ENCODE measurements around the gene VPS13C.

The VPS13C gene

DNA sequence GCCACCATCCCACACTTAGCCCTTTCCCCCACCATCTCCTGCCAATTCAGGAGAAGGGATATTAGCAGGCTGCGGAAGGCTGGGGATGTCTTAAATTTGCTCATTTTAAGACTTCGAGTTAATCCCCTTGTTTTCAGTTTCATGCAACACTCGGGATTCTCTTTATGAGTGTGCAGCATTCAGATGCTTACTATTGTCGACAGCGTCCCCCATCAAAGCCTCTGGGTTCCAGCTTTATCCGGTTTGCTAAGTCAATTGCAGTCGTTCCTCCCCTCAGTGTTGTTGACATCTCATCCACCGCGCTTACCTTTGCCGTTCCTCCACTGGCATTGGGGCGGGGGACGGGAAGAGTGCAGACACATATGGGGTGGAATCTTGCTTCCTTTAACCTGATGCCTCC lies 220.2 kb downstream of the VPS13C start:
- no peak for DNase-seq

DNA sequence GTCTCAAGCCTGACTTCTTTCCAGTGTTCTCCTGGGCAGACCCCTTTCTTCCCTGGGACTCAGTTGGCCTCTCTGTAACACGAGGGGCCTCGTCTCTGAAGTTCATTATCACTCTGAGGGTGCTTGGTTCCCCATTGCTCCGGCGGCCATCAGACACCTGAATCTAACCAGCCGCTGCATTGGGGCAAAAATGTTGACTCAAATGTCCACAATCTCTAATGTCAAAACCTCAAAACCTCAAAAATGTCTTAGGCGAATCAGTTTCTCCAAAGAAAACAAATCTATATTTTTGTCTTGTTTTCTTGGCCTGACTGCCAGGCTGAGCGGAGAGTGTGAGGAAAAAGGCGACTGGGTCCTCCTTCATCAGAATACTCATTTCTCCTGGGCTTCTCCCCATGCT lies 220.7 kb downstream of the VPS13C start:
- no peak for DNase-seq

DNA sequence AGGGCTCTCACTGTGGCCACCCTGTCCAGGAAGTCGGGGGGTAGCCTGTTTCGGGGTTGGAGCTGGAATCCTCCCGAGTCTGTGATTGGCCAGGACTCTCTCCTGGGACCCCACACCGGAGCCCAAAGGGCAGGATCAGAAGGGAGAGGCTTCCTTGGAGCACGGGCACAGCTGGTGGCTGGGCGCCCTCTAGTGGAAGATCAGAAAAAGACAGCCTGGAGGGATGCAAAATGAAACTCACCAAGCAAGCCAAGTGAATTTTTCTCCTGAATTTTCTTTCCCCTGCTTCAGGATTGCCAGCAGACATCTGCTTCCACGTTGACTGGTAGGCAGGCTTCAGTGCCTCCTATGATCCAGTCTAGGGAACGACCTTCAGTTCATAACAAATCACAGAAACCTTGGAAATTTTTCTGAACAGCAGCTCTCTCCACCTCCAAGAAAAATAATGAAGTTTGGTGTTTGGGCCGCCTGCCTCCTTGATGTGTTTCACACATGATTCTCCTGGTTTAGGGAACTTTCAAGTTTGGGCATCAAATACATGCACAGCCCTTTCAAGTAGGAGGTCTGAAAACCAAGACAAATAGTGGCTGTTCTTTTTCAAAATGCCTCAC lies 224.6 kb downstream of the VPS13C start:
- DNase-seq = peak; percentile 60 to 68

- no peak for DNase-seq
These were observed 225.2 kb downstream of the VPS13C start for GRCh38 chr15:61835029-61835428.

- peak; percentile 81 to 86 for DNase-seq
These were observed 226.1 kb downstream of the VPS13C start for GRCh38 chr15:61834076-61834697.

DNA sequence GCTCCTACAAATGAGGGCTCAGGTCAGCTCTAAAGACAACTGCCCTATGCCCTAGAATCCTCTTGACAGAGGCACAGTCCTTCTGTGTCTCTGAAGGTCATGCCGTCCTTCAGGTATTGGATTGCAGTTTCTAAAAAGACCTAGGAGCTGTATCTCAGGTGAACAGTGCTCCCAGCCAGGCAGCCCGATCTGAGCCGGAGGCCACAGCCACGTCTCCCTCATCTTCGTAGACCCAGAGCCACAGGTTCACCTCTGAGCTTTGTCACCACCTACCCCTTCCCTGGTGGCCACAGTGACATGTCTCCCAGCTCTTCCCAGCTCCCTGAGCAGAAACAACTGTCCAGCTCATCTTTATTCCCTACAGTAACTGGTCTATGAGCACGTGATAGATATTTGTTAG lies 228.0 kb downstream of the VPS13C start:
- DNase-seq = no peak

- DNase-seq = no peak
These were observed 228.7 kb downstream of the VPS13C start for GRCh38 chr15:61831505-61831921.

GRCh38 chr15:61830536-61831330 lies 229.5 kb downstream of the VPS13C start:
- no peak for DNase-seq

DNA sequence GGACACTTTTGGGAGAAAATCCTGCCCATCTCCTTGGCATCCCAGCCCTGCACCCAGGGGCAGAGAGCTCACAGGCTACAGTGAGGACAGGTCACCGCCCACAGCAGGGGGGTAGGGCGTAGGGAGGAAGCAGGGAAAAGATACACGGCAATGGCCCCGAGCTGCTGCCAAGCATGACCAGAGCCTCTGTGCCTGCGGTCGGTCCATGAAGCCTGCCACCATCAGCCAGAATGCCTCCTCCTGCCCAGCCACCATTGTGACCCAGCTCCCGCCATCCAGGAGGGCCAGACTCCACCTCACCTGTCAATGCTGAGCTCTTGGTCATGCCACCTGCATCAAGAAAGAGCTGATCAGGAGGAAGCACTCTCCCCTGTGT lies 230.7 kb downstream of the VPS13C start:
- no peak for DNase-seq

- DNase-seq = no peak
These were observed 231.3 kb downstream of the VPS13C start for GRCh38 chr15:61828860-61829513.

DNA sequence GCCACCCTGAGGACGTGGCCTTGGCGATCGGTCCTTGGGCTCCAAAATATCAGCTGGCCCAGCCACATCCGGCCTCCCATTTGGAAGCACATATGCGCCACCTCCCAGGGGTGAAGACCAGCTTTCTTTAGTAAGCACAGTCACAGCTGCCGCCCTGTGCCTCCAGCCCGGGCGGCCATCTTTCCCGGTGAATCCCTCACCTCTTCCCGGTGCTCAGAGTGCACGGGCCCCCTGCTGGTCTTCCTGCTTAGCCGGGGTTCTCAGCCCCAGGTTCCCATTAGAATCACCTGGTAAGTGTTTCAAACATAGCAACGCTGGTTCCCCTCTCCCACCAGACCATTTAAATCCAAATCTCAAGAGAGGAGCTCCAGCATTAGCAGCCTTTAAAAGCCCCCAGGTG lies 232.2 kb downstream of the VPS13C start:
- DNase-seq = no peak

- no peak for DNase-seq
These were observed 233.1 kb downstream of the VPS13C start for GRCh38 chr15:61827131-61827530.

GRCh38 chr15:61824291-61824690 lies 236.0 kb downstream of the VPS13C start:
- no peak for DNase-seq

DNA sequence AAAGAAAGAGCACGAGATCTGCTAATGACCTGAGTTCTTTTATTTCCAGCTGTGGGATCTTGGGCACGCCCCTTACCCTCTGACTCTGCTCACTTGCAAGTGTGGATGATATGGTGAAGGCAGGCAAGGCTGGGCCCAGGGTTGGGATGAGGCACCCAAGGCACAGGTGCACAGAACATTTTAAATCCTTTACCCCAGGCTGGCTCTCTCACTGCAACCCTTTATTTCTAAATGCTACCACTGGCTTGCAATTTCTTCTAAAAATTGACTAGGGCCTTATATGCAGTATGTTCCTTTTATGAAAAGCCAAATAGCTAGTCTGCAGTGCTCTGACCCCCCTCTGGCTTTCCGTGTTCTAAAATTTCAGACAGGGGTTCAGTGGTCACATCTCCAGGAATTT lies 237.7 kb downstream of the VPS13C start:
- DNase-seq = no peak

DNA sequence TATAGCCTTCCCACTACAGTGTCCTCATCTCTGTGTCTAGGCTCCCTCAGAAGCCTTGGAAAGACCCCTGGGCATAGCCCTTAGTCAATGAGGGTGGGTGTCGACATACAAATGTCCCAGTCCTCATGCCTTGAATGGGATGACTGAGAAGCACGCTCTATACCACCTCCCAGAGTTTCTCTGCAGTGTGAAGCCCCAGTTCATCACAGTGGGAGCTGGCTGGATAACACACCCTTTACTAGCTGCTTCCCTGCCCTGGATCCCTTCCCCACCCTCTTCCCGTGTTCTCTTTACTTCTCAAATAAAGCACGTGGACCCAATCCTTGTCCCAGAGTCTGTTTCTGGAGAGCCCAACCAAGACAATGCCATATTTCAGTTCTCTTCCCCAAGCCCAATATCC lies 239.3 kb downstream of the VPS13C start:
- DNase-seq = no peak

DNA sequence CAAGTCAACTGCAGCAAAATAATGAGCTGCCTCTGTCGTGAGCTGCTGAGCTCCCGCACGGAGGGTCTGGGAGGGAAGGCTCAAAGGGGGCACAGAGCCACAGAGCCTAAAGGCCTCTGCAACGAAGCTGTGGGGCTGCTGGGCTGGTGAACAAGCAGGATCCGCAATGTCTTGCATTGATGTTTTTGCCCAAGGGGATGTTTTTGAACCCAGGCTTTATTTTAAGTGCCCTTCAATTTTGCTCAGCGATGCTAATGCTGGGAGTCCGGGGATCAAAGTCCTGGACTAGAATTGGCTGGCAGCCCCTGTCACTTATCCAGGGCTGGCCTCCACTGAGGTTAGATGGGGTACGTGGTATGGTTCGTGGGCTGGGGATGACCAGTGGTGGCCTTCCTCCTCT lies 240.0 kb downstream of the VPS13C start:
- DNase-seq = no peak

GRCh38 chr15:61819386-61819785 lies 240.9 kb downstream of the VPS13C start:
- no peak for DNase-seq

DNA sequence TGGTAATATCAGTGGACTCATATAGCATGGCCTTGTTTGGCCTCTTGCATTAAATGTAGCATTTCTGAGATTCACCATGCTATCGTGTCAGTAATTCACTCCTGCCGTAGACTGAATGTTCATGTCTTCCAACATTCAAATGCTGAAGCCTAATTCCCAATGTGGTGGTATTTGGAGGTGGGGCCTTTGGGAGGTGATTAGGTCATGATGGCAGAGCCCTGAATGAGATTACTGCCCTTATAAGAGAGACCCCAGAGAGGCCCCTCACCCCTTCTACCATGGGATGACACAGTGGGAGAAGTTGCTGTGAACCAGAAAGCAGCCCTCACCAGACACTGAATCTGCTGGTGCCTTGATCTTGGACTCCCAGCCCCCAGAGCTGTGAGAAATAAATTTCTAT lies 241.4 kb downstream of the VPS13C start:
- DNase-seq = no peak

DNA sequence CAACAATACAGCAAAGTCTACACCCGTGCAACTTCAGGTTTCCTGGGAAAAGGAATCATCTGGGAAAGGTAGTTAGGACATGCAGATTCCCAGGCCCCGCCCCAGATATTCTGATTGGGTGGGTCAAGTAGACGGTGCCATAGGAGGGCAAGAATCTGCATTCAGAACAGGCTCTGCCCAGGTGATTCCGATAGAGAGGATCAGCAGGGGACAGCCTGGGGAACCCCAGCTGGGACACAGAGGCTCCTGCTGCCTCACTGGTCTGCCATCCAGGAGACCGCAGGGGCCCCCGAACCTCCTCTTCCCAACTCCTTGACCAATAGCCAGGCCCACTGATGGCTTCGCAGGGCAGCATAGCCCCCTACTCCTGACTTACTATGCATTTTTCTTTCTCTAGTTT lies 243.4 kb downstream of the VPS13C start:
- DNase-seq = no peak

DNA sequence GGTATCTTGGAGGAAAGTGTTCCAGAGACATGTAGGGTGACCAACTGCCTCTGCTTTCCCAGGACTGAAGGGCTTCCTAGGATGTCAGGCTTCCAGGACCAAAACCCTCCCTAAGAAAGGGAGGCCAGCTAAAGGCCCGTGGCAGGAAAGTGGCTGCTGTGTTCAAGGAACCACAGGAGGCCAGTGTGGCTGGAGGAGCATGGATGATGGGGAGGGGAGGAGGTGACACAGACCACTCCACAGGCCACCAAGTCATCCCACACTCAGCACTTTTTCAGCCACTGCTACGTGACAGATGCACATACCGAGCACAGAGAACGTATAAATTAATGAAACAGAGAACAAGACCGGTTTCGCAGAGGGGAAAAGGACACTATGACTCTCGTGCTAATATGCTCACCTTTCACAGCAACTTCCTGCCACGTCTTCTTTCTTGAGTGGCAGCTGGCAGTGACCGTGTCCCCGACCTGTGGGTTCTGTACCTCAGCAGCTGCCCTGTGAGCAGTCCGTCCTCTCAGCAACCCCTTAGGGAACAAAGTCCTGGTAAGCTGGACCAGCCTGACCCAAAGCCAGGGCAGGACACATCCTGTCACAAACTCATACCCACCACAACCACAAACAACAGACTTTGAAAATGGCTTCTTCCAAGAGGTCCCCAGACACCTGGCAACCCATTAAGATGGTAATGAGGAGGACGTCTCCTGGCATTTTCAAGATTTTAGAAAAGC lies 244.7 kb downstream of the VPS13C start:
- no peak for DNase-seq

- DNase-seq = no peak
These were observed 247.8 kb downstream of the VPS13C start for GRCh38 chr15:61812476-61812875.

DNA sequence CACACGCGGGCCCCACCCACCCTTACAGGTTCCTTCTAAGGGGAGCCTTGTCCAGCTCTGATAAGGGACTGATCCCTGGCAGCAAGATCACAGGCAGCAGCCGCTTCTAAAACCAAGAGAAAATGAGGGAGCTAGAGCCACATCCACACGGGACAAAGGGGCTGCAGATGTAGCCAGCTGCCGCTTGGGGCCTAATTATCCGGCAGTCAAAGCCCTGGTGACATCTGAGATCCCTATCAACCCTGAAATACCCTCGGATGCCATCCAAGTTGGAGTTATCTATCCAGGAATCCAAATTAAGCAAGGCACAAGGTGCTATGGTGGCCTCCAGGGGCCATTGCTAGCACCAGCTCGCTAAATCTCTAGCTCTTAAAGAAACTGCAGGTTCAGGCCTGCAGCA lies 248.3 kb downstream of the VPS13C start:
- DNase-seq = no peak

- no peak for DNase-seq
These were observed 251.0 kb downstream of the VPS13C start for GRCh38 chr15:61809216-61809615.

Measured in activated CD4-positive, alpha-beta T cell treated with anti-CD3 and anti-CD28 coated beads, Interleukin-2, amount 50 U/mL, for 48 hours (primary cell).